Amygdala (tissue), 56 donors: ENCODE results near the gene PHF5A.
"Not testable (repeated sequence)": the region's sequence is repeated elsewhere in the genome, so short reads cannot be mapped to it uniquely, and the experiment has no call there.

ENCODE experiments used
- DNase-seq, 56 donors: peaks; one replicate each; lab custom pipeline; 2025; lab: John Stamatoyannopoulos, UW

The PHF5A gene

DNA sequence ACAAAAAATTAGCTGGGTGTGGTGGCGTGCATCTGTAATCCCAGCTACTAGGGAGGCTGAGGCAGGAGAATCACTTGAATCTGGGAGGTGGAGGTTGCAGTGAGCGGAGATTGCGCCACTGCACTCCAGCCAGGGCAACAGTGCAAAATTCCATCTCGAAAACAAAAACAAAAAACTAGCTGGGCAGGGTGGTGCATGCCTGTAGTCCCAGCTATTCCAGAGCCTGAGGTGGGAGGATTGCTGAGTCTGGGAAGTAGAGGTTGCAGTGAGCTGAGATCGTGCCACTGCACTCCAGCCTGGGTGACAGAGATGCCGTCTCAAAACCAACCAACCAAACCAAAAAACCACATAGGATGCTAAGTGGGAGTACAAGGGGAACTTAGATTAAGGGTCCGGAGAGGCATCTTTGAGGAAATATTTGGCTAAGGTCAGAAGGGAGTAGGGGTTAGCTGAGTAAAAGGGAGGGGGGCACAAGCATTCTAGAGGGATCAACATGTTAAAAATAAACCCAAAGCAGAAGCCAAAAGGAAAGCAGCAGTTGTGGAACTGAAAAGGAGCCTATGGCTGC lies 10.2 kb downstream of the PHF5A start:
- no peak for DNase-seq

DNA sequence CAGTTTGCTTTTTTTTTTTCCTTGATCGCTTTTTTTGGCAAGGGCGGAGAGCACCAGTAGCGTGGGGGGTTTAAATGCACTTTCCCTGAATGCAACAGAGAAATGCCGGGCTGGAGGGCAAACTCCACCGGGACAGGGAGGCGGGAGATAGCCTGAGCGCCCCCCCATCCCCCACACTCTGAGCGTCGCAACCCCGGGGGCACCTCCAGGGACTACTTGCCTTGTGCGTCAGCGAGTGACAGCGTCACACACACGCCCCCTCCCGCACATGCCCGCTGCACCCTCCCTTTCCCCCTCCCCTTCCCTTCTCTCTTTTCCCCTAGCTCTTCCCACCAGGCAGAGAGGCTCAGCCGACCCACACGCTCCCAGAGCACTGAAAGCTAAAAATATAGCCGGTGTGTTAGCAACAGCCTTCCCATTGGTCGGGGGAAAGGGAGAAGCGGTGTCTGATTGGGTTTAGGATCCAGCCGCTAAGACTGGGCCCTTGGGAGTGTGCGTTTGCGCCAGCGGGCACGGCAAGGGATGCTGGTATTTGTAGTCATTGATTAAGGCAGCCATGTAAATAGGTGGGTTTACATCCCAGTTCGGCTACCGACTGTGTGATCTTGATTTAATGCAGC lies 20.2 kb downstream of the PHF5A start:
- DNase-seq, result peak; percentile 65 to 100 (median 98)

DNA sequence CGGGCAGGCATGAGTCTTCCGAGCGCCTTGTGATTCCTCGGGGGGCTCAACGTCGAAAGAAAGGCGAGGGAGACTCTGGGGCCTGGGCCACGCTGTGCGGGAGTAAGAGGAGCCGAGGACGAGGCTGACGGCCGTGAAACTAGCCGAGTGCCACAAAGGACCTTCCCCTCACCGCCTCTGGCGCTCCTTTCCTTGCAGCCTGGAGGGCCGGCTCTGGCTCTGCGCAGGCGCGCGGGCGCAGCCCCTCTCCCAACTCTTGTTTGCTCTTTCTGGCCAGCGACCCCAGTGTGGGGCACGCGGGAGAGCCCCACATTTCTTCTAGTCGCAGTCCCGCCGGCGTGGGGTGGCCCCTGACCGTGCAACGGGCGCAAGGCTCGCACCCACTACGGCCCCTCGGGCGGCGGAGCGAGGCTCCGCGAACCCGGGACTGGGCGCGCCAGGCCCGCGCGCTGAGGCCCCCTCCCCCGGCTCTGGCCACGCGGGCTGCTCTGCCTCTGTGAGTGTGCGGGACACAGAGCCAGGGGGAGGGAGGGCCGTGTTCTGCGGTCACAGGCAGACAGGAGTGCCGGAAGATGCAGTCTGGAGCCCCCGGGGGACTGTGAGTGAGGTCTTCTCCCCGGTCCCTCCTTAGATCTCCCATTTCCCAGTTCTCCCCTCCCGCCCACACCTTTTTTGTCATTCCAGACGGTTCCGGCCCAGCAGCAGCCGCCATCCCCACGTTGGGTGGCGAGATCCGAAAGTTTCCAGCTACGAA lies 20.9 kb downstream of the PHF5A start:
- DNase-seq, result peak in 49 of 56 donors; percentile 38 to 86 (median 68)

DNA sequence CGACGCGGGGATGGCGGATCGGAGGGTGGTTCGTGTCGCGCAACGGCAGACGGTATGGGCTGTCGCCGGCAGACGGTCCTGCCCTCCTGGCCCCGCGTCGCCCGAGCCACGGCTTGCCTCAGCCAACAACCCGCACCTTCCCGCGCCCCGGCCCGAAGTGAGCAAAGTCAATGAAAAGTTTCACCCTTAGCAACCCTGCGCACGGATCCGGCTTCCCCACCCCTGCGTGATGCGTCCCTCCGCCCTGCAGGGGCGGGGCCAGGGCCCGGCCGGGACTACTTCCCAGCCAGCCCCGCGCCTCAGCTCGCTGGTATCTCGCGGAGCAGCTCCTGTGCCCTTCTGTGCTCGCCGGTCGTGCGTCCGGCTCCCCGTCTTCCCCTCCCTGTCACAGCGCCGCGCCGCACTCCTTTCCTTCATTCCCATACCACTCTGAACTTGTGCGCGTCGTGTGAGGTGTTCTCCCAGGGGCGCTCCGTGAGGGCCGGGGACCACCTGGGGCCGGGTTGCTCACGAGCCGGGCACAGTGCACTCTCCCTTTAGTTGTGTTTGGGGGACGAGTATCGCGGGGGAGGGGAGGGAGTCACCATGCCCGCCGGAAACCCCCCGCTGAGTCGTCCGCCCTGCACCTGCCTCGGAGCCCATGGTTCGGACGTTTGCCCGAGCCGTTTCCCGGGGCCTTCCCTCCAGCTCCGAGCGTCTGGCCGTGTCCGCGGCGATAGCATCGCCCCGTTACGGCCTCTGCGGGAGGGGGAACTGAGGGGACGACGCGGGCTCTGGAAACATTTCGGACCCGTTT lies 21.7 kb downstream of the PHF5A start, which contains the start of gene TOB2:
TOB2 (minus strand) TSS at position 163 of the 796 bp plus-strand sequence. CDS start 9,456 bp downstream, outside the sequence.
- peak in 55 of 56 donors; percentile 64 to 98 (median 93) for DNase-seq

DNA sequence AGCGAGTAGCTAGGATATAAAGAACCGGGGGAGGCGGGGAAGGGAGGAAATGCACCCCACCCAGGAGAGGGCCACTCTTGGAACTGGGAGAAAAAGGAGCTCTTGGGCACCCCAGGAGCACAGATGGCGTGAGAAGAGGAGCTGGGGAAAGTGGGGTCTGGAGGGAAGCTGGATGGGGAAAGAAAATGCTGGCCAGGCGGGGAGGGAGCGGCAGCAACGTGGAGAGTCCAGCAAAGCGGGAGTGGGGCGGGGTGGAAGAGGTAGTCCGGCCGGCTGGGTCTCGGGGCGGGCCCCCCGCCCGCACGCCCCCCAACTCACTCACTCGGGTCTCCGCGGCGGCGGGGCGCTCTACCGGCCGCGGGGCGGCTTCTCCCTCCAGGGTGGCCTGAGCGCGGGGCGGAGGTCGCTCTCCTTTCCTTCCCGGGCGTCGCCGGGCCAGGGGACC lies 22.4 kb downstream of the PHF5A start:
- DNase-seq, result peak in 9 of 56 donors; percentile 21 to 51 (median 36)

DNA sequence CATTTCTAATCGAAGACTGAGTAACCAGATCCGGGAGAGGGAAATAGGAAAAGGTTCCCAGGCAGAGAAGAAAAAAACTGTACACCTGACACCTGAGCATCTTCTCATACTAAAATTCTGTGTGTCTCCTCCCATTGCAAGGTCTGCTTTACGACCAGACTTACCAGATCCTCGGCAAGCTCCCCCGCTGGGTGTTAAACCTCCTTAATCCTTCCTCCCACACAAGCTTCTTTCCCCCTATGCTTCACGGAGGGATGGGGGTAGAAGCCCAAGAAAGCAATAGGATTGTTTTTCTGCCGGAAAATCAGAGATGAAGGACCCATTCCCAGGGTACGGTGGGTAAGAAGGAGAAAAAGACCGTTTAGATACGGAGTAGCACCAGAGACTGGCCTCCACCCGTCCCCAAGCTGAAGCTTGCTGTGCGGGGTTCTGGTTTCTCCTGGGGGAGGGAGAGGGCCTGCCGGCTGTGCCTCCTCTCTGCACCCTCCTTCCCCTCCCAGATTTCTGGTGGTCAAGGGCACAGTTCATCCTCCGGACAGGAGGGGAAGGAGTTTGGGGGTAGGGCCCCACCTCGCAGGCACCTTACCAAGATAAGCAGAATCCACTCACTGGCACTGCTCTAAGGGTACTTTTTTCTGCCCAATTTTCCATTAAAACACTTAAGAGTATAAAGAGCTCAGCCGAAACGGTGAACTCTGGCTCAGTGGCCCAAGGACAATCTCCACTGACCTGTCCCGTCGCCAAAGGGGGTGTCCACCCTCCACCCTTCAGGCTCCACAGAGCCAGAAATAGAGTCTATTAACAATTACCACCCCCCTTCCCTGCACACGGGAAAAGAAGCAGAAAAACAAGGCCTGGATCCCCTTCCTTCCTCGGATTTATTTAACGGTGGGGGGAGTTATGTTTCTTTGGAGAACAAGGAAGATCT lies 23.1 kb downstream of the PHF5A start:
- peak in 10 of 56 donors; percentile 10 to 58 (median 36) for DNase-seq

DNA sequence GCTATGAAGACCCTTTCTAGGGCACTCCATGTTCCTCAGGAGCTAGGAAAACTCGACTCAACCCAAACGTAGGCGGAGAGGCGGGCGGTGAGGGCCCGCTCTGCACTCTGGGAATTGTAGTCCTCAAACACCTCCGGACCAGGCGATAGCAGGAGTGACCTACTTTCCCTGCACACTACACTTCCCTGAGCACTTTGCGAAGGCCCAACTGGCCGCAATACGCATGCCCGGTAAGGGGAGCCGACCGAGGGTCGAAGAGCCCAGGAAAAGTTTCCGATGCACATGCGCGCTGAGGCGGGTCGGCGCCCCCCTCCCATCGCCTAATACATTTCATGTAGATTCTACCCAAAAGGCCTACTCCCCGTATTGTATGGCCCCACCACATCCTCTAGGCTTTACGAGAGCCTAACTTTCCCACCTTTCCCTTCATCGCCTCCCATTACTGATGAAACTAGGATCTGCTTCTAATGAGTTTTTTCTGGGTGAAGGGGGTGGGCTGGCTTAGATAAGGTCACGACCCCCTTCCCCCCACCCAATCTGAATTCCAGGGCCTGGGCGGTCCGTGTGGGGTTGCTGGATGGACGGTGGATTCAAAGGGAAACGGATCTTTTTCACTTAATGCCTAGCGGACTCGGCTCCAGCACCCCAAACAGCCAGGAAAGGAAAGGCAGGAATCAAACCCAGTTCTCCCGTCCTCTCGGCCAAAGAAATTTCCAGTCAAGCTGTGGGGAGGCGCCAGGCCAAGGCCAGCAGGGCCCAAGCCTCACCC lies 23.9 kb downstream of the PHF5A start:
- DNase-seq, result peak; percentile 22 to 92 (median 81)

DNA sequence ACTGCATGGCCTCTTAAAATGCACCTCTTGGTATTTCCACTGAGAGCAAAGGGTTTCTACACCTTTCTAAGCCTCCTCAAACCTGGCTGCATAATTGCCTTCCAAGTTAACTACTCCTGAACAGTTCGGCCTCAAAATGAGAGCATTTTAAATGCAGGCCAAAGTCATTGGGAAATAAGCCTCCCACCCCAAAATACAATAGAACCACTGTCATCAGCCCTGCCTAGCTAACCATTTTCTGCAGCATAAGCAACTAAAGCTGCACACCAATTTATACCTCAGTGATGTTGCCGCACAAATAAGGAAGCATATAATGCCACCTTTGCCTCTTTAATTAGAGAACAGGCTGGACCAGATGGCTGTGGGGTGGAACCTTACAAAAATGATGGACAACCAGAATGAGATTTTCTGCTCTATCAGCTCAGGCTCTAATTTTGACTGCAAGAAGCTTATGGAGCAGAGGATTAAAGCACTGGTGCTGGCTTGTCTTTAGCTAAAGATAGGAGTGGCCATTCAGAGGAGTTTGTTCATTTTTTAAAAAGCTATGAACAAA lies 26.2 kb downstream of the PHF5A start:
- DNase-seq, result peak in 1 of 56 donors; percentile 12

DNA sequence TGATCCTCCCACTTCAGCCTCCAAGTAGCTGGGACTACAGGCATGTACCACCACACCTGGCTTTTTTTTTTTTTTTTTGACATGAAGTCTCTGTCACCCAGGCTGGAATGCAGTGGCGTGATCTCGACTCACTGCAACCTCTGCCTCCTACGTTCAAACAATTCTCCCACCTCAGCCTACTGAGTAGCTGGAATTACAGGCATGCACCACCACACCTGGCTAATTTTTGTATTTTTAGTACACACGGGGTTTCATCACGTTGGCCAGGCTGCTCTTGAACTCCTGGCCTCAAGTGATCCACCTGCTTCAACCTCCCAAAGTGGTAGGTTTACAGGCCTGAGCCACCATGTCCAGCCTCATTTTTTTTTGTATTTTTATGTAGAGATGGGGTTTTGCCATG lies 28.0 kb downstream of the PHF5A start:
- DNase-seq, result not testable (repeated sequence)

DNA sequence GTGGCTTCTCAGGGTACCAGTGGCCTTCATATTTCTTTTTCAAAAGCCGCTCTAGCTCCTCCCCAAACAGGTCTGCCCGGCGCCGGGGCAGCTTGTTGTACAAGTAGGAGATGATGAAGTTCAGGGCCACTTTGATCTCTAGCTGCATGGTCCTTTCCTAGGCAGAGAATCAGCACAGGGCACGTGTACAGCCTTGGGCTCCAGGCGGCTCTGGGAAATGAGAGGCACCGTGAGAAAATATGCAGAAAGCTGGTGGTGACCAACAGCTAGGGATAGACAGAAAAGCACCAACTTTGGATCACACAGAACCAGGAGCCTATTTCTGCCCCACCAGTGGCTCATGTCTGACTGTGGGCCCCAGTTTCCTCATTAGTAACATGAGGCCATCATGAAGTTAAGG lies 31.3 kb downstream of the PHF5A start:
- no peak for DNase-seq

DNA sequence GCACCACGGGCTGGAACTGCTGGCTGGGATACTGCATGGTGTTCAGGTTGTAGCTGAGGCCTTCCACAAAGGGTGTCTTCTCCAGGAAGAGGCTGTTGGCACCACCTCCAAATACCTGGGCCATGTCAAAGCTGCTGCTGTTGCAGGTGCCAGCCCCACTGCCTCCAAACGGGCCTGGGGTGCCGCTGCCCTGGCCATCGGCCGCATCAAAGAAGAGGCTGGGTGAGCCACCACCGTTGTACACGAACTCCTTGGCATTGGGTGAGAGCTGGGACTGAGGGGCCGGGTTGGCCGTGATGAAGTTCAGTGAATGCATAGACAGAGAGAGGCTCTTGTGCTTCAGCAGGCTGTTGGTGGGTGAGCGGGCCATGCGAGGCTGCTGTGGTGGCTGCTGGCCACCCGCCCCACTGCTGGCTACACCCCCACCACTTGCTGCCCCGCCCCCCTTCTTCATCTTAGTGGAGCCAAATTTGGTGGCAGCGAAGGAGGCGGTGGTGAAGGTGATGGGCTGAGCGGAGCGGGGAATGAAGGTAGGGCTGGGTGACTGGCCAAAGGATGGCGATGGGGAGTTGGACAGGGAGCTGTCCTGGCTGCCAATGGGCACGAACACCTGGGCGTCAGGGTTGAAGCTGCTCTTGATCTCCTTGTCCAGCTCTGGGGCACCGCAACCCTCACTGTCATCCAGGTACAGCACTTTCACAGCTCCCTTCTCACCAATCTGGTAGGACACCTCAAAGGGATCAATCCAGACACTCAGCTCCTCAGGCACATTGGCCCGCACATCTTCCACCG lies 32.0 kb downstream of the PHF5A start:
- DNase-seq, result peak in 2 of 56 donors; percentile 16 to 52

DNA sequence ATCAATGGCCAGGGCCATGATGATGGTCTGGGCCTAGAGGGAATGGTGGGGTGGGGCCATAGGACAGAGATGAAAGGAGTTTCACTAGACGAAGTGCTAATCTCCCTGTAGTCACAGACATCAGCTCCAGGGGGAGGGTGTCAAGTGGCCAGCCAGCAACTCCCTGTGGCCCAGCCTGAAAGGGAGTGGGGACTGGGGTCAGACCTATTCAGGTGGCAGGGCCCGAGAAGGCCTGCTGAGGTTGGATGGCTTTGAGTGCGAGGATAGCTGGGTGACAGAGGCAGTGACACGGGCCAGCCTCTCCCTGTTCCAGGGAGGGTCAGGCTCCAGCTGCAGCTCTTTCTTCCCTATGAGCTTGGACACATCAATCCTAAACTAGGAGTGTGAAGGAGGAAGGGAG lies 32.9 kb downstream of the PHF5A start:
- DNase-seq, result no peak

DNA sequence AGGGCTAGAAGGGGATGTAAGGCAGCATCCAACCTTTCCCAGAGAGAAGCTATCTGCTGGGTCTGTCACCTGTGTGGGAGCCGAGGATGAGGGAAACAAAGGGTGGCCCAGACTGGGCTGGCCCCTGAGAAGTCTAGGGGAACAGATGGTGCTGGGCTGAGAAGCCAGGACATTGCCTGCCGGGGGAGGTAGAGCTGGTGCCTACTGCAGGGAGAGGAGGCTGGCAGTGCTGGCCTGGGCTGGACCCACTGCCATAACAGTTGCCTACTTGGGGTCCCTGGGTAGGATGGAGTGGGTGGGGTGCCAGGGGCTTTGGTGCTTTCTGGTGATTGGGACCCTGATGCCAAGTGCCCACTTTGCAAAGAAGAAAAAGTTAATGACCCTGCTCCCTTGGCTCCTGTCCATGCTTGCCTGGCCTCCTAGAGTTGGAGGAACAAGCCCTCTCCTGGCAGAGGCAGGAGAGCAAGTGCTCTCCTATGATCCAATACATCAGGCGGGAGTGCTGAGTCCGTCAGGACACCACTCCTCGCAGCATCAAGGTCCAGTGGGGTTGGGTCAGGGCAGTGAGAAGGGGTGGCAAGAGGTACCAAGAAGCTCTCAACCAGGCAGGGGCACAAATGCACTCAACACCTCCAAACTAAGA lies 34.0 kb downstream of the PHF5A start:
- peak in 2 of 56 donors; percentile 26 to 35 for DNase-seq

DNA sequence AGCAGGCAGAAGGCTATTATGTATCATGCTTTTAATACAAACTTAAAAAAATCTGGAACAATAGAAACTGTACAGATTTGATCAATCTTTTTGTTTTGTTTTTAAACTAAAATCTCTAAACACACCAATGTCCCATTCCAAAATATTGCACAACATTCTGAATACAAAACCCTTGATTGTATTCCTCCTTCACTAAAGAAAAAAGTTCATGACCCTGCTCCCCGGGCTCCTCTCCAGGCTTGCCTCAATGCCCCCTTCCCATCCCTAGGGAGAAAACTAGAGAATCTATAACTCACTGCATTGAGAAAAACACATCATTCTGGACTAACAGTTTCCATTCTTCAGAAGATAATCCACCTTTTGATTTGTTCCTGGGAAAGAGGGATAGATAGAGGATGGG lies 35.0 kb downstream of the PHF5A start:
- DNase-seq, result not testable (repeated sequence)

DNA sequence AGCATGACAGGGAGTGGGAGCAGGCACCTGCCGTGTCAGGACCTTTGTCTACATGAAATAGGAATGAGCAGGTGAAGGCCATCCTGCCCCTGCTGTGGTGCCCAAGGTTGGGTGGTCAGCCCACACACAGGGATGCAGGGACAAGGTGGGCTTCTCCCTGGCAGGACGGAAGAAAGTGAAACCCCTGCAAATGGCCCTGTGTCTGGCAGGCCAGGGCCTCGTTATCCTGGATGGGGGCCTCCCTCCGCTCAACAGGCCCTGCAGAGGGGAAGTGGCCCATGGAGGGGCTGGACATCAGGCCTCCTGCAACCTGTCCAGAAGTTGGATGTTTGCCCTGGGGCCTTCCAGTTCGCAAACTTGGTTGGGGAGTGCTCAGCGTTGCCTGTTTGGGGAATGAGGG lies 36.8 kb downstream of the PHF5A start:
- DNase-seq, result no peak

DNA sequence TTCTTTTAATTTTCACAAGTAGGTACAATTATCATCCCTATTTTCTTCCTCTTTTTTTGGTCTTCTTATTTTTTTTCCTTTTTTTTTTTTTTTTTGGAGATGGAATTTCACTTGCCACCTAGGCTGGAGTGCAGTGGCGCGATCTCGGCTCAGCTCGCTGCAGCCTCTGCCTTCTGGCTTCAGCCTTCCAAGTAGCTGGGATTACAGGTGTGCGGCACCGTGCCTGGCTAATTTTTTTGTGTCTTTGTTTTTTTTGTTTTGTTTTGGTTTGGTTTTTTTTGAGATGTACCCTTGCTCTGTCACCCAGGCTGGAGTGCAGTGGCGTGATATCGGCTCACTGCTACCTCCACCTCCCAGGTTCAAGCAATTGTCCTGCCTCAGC lies 38.5 kb downstream of the PHF5A start:
- no peak for DNase-seq
